Fibroblast of mammary gland (primary cell): ENCODE measurements around the gene SMIM41.

ENCODE experiments used
- DNase-seq: peaks from one replicate; pipeline ENCODE4 v3.0.0-alpha.2; 2010; ENCODE audit warnings: low read depth
- H3K4me3 ChIP-seq: 2 replicates; pipeline ENCODE4 v1.5.1; 2011; ENCODE audit warnings: low read depth, mild to moderate bottlenecking, low read length, moderate library complexity; ENCODE audit not compliant: control insufficient read depth
- CTCF ChIP-seq: conservative IDR thresholded peaks from 2 replicates; pipeline ENCODE4 v1.5.1; 2011; ENCODE audit warnings: low read depth, low read length, inconsistent platforms; ENCODE audit not compliant: control insufficient read depth, insufficient read depth

SMIM41 gene

GRCh38 chr12:52119398-52120254 is 40.1 kb downstream of the SMIM41 start:
- DNase-seq: peak; percentile 9
- peak; percentile 48 for TF ChIP-seq CTCF
- H3K4me3 ChIP-seq: no peak overlapping the region

- peak; percentile 25 for DNase-seq
- no peak overlapping the region for H3K4me3 ChIP-seq
- TF ChIP-seq CTCF: no peak
Measured at GRCh38 chr12:52120951-52121823, 41.7 kb downstream of the SMIM41 start.

GRCh38 chr12:52121824-52122539 is 42.5 kb downstream of the SMIM41 start:
- DNase-seq: peak; percentile 50
- TF ChIP-seq CTCF: peak; percentile 68
- H3K4me3 ChIP-seq: no peak overlapping the region

GRCh38 chr12:52122540-52122871 is 43.0 kb downstream of the SMIM41 start:
- H3K4me3 ChIP-seq: no peak overlapping the region
- DNase-seq: no peak
- TF ChIP-seq CTCF: no peak

GRCh38 chr12:52122904-52123303 is 43.4 kb downstream of the SMIM41 start:
- no peak for DNase-seq
- no peak for TF ChIP-seq CTCF
- no peak overlapping the region for H3K4me3 ChIP-seq

GRCh38 chr12:52123487-52124186 is 44.1 kb downstream of the SMIM41 start:
- no peak for DNase-seq
- H3K4me3 ChIP-seq: no peak overlapping the region
- TF ChIP-seq CTCF: no peak
